MM.1S (cell line): Measurements from ENCODE around the gene UCP3.

Source experiments
- DNase-seq: peaks from one replicate; pipeline ENCODE4 v3.0.0-alpha.2; 2015
- H2AFZ ChIP-seq: fragments of 300-600 bp; sonication (generic); 2 replicates; pipeline ENCODE4 v1.6.0; 2016; ENCODE audit warnings: antibody characterized with exemption, low read length
- H3F3A ChIP-seq: fragments of 300-600 bp; sonication (generic); 2 replicates; pipeline ENCODE4 v1.6.1; 2016; ENCODE audit warnings: mild to moderate bottlenecking, antibody characterized with exemption, low read length, moderate library complexity, mixed read lengths; ENCODE audit not compliant: insufficient read depth
- H3K27ac ChIP-seq: fragments of 300-600 bp; sonication (generic); 2 replicates; pipeline ENCODE4 v1.5.1; 2016; ENCODE audit warnings: mild to moderate bottlenecking, low read length
- H3K27me3 ChIP-seq: fragments of 300-600 bp; sonication (generic); replicated peaks from 2 replicates; pipeline ENCODE4 v1.6.0; 2016; ENCODE audit warnings: low read length; ENCODE audit not compliant: insufficient read depth
- H3K36me3 ChIP-seq: fragments of 300-600 bp; sonication (generic); replicated peaks from 2 replicates; pipeline ENCODE4 v1.6.1; 2016; ENCODE audit warnings: mild to moderate bottlenecking, low read length, mixed read lengths; ENCODE audit not compliant: insufficient read depth
- H3K4me1 ChIP-seq: fragments of 300-600 bp; sonication (generic); 2 replicates; pipeline ENCODE4 v1.6.1; 2016; ENCODE audit warnings: low read length, mixed read lengths
- H3K4me2 ChIP-seq: fragments of 300-600 bp; sonication (generic); 2 replicates; pipeline ENCODE4 v1.6.0; 2016; ENCODE audit warnings: low read depth, low read length
- H3K4me3 ChIP-seq: fragments of 300-600 bp; sonication (generic); 2 replicates; pipeline ENCODE4 v1.5.1; 2016; ENCODE audit warnings: low read length, mixed read lengths
- H3K79me2 ChIP-seq: fragments of 300-600 bp; sonication (generic); 2 replicates; pipeline ENCODE4 v1.6.1; 2016; ENCODE audit warnings: mixed run types, low read length, mixed read lengths
- H3K9ac ChIP-seq: fragments of 300-600 bp; sonication (generic); 2 replicates; pipeline ENCODE4 v1.6.1; 2016; ENCODE audit warnings: low read length, mixed read lengths
- H3K9me2 ChIP-seq: fragments of 300-600 bp; sonication (generic); replicated peaks from 2 replicates; pipeline ENCODE4 v1.6.1; 2016; ENCODE audit warnings: mild to moderate bottlenecking, low read length, mixed read lengths; ENCODE audit not compliant: insufficient read depth
- H3K9me3 ChIP-seq: fragments of 300-600 bp; sonication (generic); replicated peaks from 2 replicates; pipeline ENCODE4 v1.6.1; 2016; ENCODE audit warnings: mild to moderate bottlenecking, low read length, mixed read lengths; ENCODE audit not compliant: insufficient read depth
- H4K20me1 ChIP-seq: fragments of 300-600 bp; sonication (generic); 2 replicates; pipeline ENCODE4 v1.6.1; 2016; ENCODE audit warnings: mild to moderate bottlenecking, low read length, moderate library complexity, mixed read lengths; ENCODE audit not compliant: insufficient read depth
- CTCF ChIP-seq: fragments of 300-600 bp; sonication (generic); IDR thresholded peaks from 2 replicates; pipeline ENCODE4 v1.5.1; 2016; ENCODE audit warnings: antibody characterized with exemption, low read length, mixed read lengths
- EZH2 ChIP-seq: fragments of 300-600 bp; sonication (generic); optimal IDR thresholded peaks from 2 replicates; pipeline ENCODE3; 2017; ENCODE audit warnings: low read depth, mild to moderate bottlenecking, antibody characterized with exemption, low read length, mixed read lengths
- EZH2phosphoT487 ChIP-seq: fragments of 300-600 bp; sonication (generic); IDR thresholded peaks from 2 replicates; pipeline ENCODE4 v1.6.1; 2018; ENCODE audit warnings: antibody characterized with exemption, low read length

Gene UCP3

GRCh38 chr11:73962101-73962705 lies 46.7 kb downstream of the UCP3 start:
- Histone ChIP-seq H3K36me3 (no peaks in the 10 kb centered on the region), H3K27ac (no peak overlapping the region), H3K9me2 (no peaks in the 10 kb centered on the region), H2AFZ (no peak overlapping the region), H3K79me2 (no peaks in the 10 kb centered on the region), H4K20me1 (no peaks in the 10 kb centered on the region), H3F3A (no peaks in the 10 kb centered on the region), H3K4me1 (peaks cover 6% of the 10 kb centered on the region; the same call in 1 of the 2 replicates), H3K4me3 (no peak overlapping the region), H3K9me3 (no peaks in the 10 kb centered on the region), H3K27me3 (no peaks in the 10 kb centered on the region; the same call in 1 of the 2 replicates), H3K4me2 (no peak overlapping the region), H3K9ac (no peak overlapping the region)
- DNase-seq = no peak
- no peak for TF ChIP-seq EZH2phosphoT487
- TF ChIP-seq CTCF = no peak
- TF ChIP-seq EZH2 = no peak

- H3K9ac ChIP-seq = no peak overlapping the region
- H3F3A ChIP-seq = no peaks in the 10 kb centered on the region
- H3K36me3 ChIP-seq = no peaks in the 10 kb centered on the region
- H3K4me3 ChIP-seq = no peak overlapping the region
- H4K20me1 ChIP-seq = no peaks in the 10 kb centered on the region
- H3K9me2 ChIP-seq = no peaks in the 10 kb centered on the region
- no peaks in the 10 kb centered on the region; the same call in 1 of the 2 replicates for H3K27me3 ChIP-seq
- H2AFZ ChIP-seq = no peak overlapping the region
- no peak overlapping the region for H3K4me2 ChIP-seq
- no peak for DNase-seq
- H3K9me3 ChIP-seq = no peaks in the 10 kb centered on the region
- TF ChIP-seq CTCF (no peak), EZH2 (no peak), EZH2phosphoT487 (no peak)
- peaks cover 6% of the 10 kb centered on the region; the same call in 1 of the 2 replicates for H3K4me1 ChIP-seq
- no peak overlapping the region for H3K27ac ChIP-seq
- no peaks in the 10 kb centered on the region for H3K79me2 ChIP-seq
Measured at GRCh38 chr11:73961321-73961720, 47.6 kb downstream of the UCP3 start.

- Histone ChIP-seq H3K36me3 (no peaks in the 10 kb centered on the region), H3K4me1 (peaks cover under 1% of the 10 kb centered on the region; the same call in 1 of the 2 replicates), H3K9me2 (no peaks in the 10 kb centered on the region), H2AFZ (no peak overlapping the region), H3K27ac (no peak overlapping the region), H3K27me3 (no peaks in the 10 kb centered on the region; the same call in 1 of the 2 replicates), H3K79me2 (no peaks in the 10 kb centered on the region), H3K9me3 (no peaks in the 10 kb centered on the region), H4K20me1 (no peaks in the 10 kb centered on the region), H3K9ac (no peak overlapping the region), H3K4me3 (no peak overlapping the region), H3K4me2 (no peak overlapping the region), H3F3A (no peaks in the 10 kb centered on the region)
- no peak for DNase-seq
- no peak for TF ChIP-seq EZH2
- no peak for TF ChIP-seq EZH2phosphoT487
- no peak for TF ChIP-seq CTCF
Measured at GRCh38 chr11:73958521-73959141, 50.3 kb downstream of the UCP3 start.
